HG02852 (cell line): ENCODE data around the gene DIS3L.
"Not testable (repeated sequence)": the region's sequence is repeated elsewhere in the genome, so short reads cannot be mapped to it uniquely, and the experiment has no call there.

Experiments
- ATAC-seq: cut with Tn5 transposase; IDR thresholded peaks from one replicate; pipeline ENCODE4 v1.9.1; 2021; ENCODE audit warnings: mild to moderate bottlenecking, moderate library complexity; ENCODE audit not compliant: unreplicated experiment

The DIS3L gene

GRCh38 chr15:66308531-66308930 lies 15.2 kb downstream of the DIS3L start:
- ATAC-seq: no peak

- no peak for ATAC-seq
Observed at GRCh38 chr15:66309828-66310227, 16.5 kb downstream of the DIS3L start.

- no peak for ATAC-seq
Observed at GRCh38 chr15:66310786-66311185, 17.4 kb downstream of the DIS3L start.

GRCh38 chr15:66312144-66312543 lies 18.8 kb downstream of the DIS3L start:
- no peak for ATAC-seq

- no peak for ATAC-seq
Observed at GRCh38 chr15:66323312-66323928, 30.1 kb downstream of the DIS3L start.

- no peak for ATAC-seq
Observed at GRCh38 chr15:66326051-66326450, 32.7 kb downstream of the DIS3L start.

GRCh38 chr15:66327736-66328135 lies 34.4 kb downstream of the DIS3L start:
- ATAC-seq: no peak

GRCh38 chr15:66328771-66329170 lies 35.4 kb downstream of the DIS3L start:
- ATAC-seq: no peak

- not testable (repeated sequence) for ATAC-seq
Observed at GRCh38 chr15:66348530-66348929, 55.2 kb downstream of the DIS3L start.

GRCh38 chr15:66356077-66356358 lies 62.6 kb downstream of the DIS3L start:
- peak; percentile 10 for ATAC-seq

GRCh38 chr15:66356359-66357236 lies 63.2 kb downstream of the DIS3L start, which contains the start of gene TIPIN:
TSS of gene TIPIN (minus strand) at chr15:66356685. CDS start at chr15:66352947, 3,738 bp downstream.
- peak; percentile 87 for ATAC-seq

- ATAC-seq: no peak
Observed at GRCh38 chr15:66359740-66360139, 66.4 kb downstream of the DIS3L start.

GRCh38 chr15:66361745-66362460 lies 68.5 kb downstream of the DIS3L start:
- ATAC-seq: not testable (repeated sequence)

GRCh38 chr15:66362776-66363175 lies 69.4 kb downstream of the DIS3L start:
- no peak for ATAC-seq

- no peak for ATAC-seq
Observed at GRCh38 chr15:66364944-66365528, 71.7 kb downstream of the DIS3L start.

- no peak for ATAC-seq
Observed at GRCh38 chr15:66369773-66370651, 76.6 kb downstream of the DIS3L start.

- ATAC-seq: no peak
Observed at GRCh38 chr15:66374179-66374578, 80.8 kb downstream of the DIS3L start.

- no peak for ATAC-seq
Observed at GRCh38 chr15:66378814-66379430, 85.6 kb downstream of the DIS3L start.

GRCh38 chr15:66381376-66381775 lies 88.0 kb downstream of the DIS3L start:
- not testable (repeated sequence) for ATAC-seq
